AG10803 (cell line): ENCODE results near the gene ZNF526.
"Not testable (repeated sequence)": the region's sequence is repeated elsewhere in the genome, so short reads cannot be mapped to it uniquely, and the experiment has no call there.

Source experiments
- DNase-seq: peaks from one replicate; pipeline ENCODE4 v3.0.0; 2010; ENCODE audit warnings: low read depth
- H3K4me3 ChIP-seq: 2 replicates; pipeline ENCODE4 v1.5.1; 2011; ENCODE audit warnings: mild to moderate bottlenecking, low read length, control low read depth
- CTCF ChIP-seq: conservative IDR thresholded peaks from 2 replicates; pipeline ENCODE4 v1.5.1; 2011; ENCODE audit warnings: mild to moderate bottlenecking, low read length, control low read depth, inconsistent platforms

ZNF526 gene

GRCh38 chr19:42252365-42253244, 32.5 kb downstream of the ZNF526 start:
- peak; percentile 52 for DNase-seq
- peak overlapping the region; percentile 84 for H3K4me3 ChIP-seq
- TF ChIP-seq CTCF, result no peak

- H3K4me3 ChIP-seq, result peak overlapping the region; percentile 91
- peak; percentile 24 for DNase-seq
- no peak for TF ChIP-seq CTCF
Measured at GRCh38 chr19:42253245-42254088, 33.4 kb downstream of the ZNF526 start.

- TF ChIP-seq CTCF, result no peak
Measured at GRCh38 chr19:42254089-42254849, 34.2 kb downstream of the ZNF526 start.

GRCh38 chr19:42254850-42255765, 35.0 kb downstream of the ZNF526 start, which contains the start of gene ERF:
Gene ERF (minus strand): TSS chr19:42255128. CDS start chr19:42254999, 129 bp downstream.
- no peak for TF ChIP-seq CTCF
- peak within 1 kb of the TSS; percentile 91 for H3K4me3 ChIP-seq
- peak; percentile 88 for DNase-seq

More at GRCh38 chr19:42254089-42254849, 34.2 kb downstream of the ZNF526 start:
- peak overlapping the region; percentile 91 for H3K4me3 ChIP-seq
- DNase-seq, result no peak

GRCh38 chr19:42255766-42256745, 35.9 kb downstream of the ZNF526 start:
- TF ChIP-seq CTCF, result no peak
- DNase-seq, result peak; percentile 46
- peak overlapping the region; percentile 67 for H3K4me3 ChIP-seq

GRCh38 chr19:42257842-42258241, 37.7 kb downstream of the ZNF526 start:
- not testable (repeated sequence) for DNase-seq, H3K4me3 ChIP-seq
